ENCODE results near the gene SKI. TPM values are rescaled to one million over a fixed set of nuclear protein-coding genes. Genes with fewer than 3 reads are reported as not detected.

The SKI gene
- polyA plus RNA-seq, 3 donors = 0.20 to 6.6 (median 0.25) TPM

DNA sequence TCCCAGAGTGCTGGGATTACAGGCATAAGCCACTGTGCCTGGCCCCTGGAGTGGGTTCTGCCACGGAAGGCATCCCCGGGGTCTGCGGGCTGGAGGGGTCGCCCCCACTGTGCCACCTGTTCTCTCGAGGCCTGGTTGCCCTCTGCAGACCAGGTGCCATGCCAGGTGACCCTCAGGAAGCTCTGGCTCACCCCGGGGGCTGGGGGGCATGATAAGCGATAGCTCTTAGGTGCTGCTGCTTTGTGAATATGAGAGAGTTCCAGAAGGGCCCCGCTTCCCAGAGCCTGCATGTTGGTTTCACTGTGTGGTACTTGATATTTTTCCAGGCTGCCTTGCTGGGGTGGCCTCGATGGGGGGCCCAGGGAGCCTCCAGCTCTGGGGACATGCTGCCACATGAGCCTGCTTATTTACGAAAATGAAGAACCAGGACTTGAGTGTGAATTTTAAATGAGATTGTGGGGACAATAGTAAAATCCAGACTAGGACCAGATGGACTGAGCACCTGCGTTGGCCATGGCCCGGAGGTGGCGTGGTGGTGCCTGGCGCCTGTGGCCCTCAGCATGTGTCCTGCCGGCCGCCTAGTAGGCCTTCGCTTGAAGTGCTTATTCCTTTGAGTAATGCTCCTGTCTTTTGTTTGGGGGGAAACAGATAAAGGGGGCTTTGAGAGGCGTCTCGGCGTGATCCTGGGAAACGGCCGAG, 7.3 kb downstream of the SKI start:
- 77% methylated on average over 20 of the region's 22 CpGs for WGBS (ENCODE audit: insufficient coverage)
- Histone ChIP-seq H3K4me3 (replicated peaks in 1 of 3; ENCODE audit: low read depth in 2 of 3, low read length in 3 of 3) (peak overlapping the region in 1 of 3 experiments; percentile 61), H3K27me3 (ENCODE audit: control insufficient read depth in 2 of 2, insufficient read depth in 2 of 2, low read length in 2 of 2) (no peaks in the 10 kb centered on the region), H3K9me3 (replicated peaks in 1 of 2; ENCODE audit: control insufficient read depth in 1 of 2, insufficient read depth in 1 of 2, low read length in 2 of 2) (no peaks in the 10 kb centered on the region), H3K79me2 (ENCODE audit: insufficient read depth, low read length) (peaks cover 88% of the 10 kb centered on the region), H3K4me1 (ENCODE audit: control insufficient read depth in 1 of 2, insufficient read depth in 2 of 2, low read length in 2 of 2) (peaks cover 88 to 98% of the 10 kb centered on the region in 2 donors), H4K20me1 (ENCODE audit: insufficient read depth, low read length) (peaks cover 98% of the 10 kb centered on the region), H3K9ac (ENCODE audit: insufficient read depth, low read length, poor library complexity, severe bottlenecking) (peak overlapping the region; percentile 63), H3K27ac (ENCODE audit: low read depth in 1 of 2, low read length in 2 of 2) (peak overlapping the region; percentile 83 to 90), H2AFZ (ENCODE audit: insufficient read depth, low read depth, low read length, poor library complexity, severe bottlenecking) (no peak overlapping the region), H3K36me3 (replicated peaks in 1 of 2; ENCODE audit: control insufficient read depth in 1 of 2, insufficient read depth in 2 of 2, low read length in 2 of 2) (no peaks in the 10 kb centered on the region), H3K4me2 (replicated peaks; ENCODE audit: extremely low read depth, low read length, poor library complexity, severe bottlenecking) (peak overlapping the region; percentile 93)
- H3K9me3 Mint-ChIP-seq = peaks cover 0 to 2% (median 0%) of the 10 kb centered on the region in 7 donors
- TF ChIP-seq, protein P1, sequence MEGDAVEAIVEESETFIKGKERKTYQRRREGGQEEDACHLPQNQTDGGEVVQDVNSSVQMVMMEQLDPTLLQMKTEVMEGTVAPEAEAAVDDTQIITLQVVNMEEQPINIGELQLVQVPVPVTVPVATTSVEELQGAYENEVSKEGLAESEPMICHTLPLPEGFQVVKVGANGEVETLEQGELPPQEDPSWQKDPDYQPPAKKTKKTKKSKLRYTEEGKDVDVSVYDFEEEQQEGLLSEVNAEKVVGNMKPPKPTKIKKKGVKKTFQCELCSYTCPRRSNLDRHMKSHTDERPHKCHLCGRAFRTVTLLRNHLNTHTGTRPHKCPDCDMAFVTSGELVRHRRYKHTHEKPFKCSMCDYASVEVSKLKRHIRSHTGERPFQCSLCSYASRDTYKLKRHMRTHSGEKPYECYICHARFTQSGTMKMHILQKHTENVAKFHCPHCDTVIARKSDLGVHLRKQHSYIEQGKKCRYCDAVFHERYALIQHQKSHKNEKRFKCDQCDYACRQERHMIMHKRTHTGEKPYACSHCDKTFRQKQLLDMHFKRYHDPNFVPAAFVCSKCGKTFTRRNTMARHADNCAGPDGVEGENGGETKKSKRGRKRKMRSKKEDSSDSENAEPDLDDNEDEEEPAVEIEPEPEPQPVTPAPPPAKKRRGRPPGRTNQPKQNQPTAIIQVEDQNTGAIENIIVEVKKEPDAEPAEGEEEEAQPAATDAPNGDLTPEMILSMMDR (IDR thresholded peaks at IDR 0.05) = no peak
- H3K27me3 Mint-ChIP-seq (ENCODE audit: low read depth in 3 of 3) = peaks cover 3 to 20% (median 6%) of the 10 kb centered on the region in 3 donors
- no peak for DNase-seq
- intact Hi-C loops (cut with micrococcal nuclease) = loop anchor here in 1 of 2 donors (2.0 kb wide), 2 partner anchors 19 to 65 kb away; no protein-coding TSS in a partner anchor
- peak overlapping the region; percentile 62 to 100 for H3K4me3 Mint-ChIP-seq
- peaks cover 37 to 53% of the 10 kb centered on the region in 2 donors for H3K36me3 Mint-ChIP-seq
- peak overlapping the region; percentile 90 to 95 (median 94) for H3K27ac Mint-ChIP-seq
- H3K4me1 Mint-ChIP-seq = peaks cover 87% of the 10 kb centered on the region

DNA sequence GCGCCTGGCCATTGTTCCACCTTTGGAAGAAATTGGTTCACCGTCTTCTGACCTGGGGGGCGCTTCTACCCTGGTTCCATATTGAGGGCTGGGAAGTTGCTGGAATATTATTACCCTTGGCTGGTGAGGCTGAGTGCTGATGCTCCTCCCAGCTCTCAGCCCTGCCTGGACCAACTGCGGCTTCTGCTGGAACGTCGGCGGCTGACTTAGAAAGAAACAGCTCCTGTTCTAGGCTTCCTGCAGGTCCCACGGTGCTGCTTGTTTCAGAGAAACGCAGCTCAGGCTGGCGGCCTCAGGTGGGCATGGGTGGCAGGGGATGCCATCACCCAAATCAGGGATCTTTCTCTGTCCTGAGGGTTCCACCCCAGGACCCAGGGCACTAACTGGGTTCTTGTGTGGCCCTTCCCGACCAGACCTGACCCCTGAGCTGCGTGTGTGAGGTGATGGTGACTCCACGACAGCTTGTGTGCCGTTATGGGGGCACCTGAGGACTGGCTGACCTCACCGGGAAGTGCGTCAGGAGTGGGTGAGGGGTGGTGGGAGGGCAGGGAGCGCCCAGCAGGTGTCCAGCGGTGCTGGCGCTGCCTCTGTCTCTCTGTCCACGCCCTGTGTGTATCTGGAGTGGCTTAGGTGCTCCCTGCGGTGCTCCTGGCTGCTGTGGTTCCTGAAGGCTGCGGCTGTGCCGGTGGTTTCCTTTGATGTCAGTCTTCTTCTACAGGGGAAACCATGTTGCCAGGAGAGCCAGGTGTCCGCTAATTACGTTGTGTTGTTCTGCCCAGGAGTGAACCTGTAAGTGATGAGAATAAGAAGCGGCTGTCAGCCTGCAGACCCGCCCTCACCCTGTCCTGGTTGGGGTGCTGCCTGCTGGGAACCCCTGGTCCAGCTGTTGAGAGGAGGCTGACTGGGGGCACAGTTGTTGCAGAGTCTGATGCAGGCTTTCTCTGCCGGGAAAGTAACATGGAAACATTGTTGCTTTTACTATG, 8.9 kb downstream of the SKI start:
- no peak overlapping the region for H3K4me2 ChIP-seq (replicated peaks; ENCODE audit: extremely low read depth, low read length, poor library complexity, severe bottlenecking)
- H3K4me3 ChIP-seq (replicated peaks in 1 of 3; ENCODE audit: low read depth in 2 of 3, low read length in 3 of 3) = no peak overlapping the region
- Mint-ChIP-seq H3K27ac (peak overlapping the region in 2 of 7 donors; percentile 30 to 61), H3K9me3 (no peaks in the 10 kb centered on the region), H3K4me3 (peak overlapping the region in 1 of 2 donors; percentile 71), H3K27me3 (ENCODE audit: low read depth in 3 of 3) (peaks cover 5 to 18% (median 8%) of the 10 kb centered on the region in 3 donors), H3K4me1 (peaks cover 84% of the 10 kb centered on the region), H3K36me3 (peaks cover 41 to 56% of the 10 kb centered on the region in 2 donors)
- TF ChIP-seq, protein P1 (IDR thresholded peaks at IDR 0.05) = no peak
- no peaks in the 10 kb centered on the region for H3K27me3 ChIP-seq (ENCODE audit: control insufficient read depth in 2 of 2, insufficient read depth in 2 of 2, low read length in 2 of 2)
- peaks cover 88% of the 10 kb centered on the region for H3K79me2 ChIP-seq (ENCODE audit: insufficient read depth, low read length)
- H4K20me1 ChIP-seq (ENCODE audit: insufficient read depth, low read length) = peaks cover 98% of the 10 kb centered on the region
- H3K27ac ChIP-seq (ENCODE audit: low read depth in 1 of 2, low read length in 2 of 2) = no peak overlapping the region
- intact Hi-C loops (cut with micrococcal nuclease) = no loop called here
- no peak for DNase-seq
- no peaks in the 10 kb centered on the region for H3K9me3 ChIP-seq (replicated peaks in 1 of 2; ENCODE audit: control insufficient read depth in 1 of 2, insufficient read depth in 1 of 2, low read length in 2 of 2)
- no peak overlapping the region for H2AFZ ChIP-seq (ENCODE audit: insufficient read depth, low read depth, low read length, poor library complexity, severe bottlenecking)
- peaks cover 4 to 6% of the 10 kb centered on the region in 2 donors for H3K36me3 ChIP-seq (replicated peaks in 1 of 2; ENCODE audit: control insufficient read depth in 1 of 2, insufficient read depth in 2 of 2, low read length in 2 of 2)
- no peak overlapping the region for H3K9ac ChIP-seq (ENCODE audit: insufficient read depth, low read length, poor library complexity, severe bottlenecking)
- 82% methylated on average over 26 of the region's 28 CpGs for WGBS (ENCODE audit: insufficient coverage)
- H3K4me1 ChIP-seq (ENCODE audit: control insufficient read depth in 1 of 2, insufficient read depth in 2 of 2, low read length in 2 of 2) = peaks cover 78 to 88% of the 10 kb centered on the region in 2 donors

All from CD14-positive monocyte (primary cell).